ENCODE measurements around the gene GPC1.

DNA sequence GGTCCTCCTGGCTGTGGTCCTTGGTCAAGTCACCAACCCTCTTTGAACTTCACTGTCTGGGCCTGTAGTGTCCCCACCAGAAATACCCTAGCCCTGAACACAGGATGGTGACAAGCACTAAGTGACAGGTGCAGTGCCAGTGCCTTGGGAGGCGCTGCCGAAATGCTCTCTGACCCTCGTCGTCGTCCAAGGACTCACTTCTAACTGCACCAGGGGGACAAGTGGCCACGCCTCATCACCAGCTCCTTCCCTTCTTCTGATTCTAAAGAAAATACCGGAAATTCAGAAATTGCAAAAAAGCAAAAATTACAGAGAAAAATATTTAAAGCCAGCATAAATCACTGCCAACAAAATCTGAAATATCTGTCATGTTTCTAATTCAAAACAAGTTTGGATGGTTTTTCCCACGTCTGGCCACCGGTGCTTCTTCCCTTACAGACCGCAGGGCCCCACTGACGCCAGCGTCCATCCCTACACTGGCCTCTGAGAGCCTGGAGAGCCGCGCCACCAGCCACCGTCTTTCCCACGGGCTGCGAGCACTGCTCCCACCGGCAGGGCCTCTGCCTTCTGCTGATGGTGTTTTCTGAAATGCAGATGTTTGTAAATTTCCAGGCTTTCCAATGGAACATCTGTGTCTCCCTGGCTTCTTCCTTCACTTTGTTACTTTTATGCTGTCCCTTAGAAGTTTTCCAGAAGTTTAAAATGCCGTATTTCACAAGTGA lies 37.4 kb upstream of the GPC1 start:
- TF ChIP-seq CTCF (conservative IDR thresholded peaks at IDR 0.05 in 1 of 2, IDR thresholded peaks at IDR 0.05 in 1 of 2; ENCODE audit: low read depth in 1 of 2, low read length in 2 of 2): peak in 1 of 2 donors; percentile 13
- no peak for TF ChIP-seq EZH2 (IDR thresholded peaks at IDR 0.05; ENCODE audit: low read length, missing control alignments)

Data from fibroblast of lung (primary cell).